Ovary (tissue), 9 donors: ENCODE data around the gene DMWD. TPM values are rescaled to one million over a fixed set of nuclear protein-coding genes. Genes with fewer than 3 reads are reported as not detected.

Source experiments
- DNase-seq, 5 donors: peaks; one replicate each; pipeline ENCODE4 v3.0.0-alpha.2; 2019 to 2020
- H3K27ac ChIP-seq, 2 donors: fragments of 200-600 bp; one replicate each; pipeline versions ENCODE4 v1.5.1 to v1.8.0; 2019 to 2022
- H3K27me3 ChIP-seq: fragments of 200-600 bp; one replicate; pipeline ENCODE4 v1.8.0; 2022
- H3K36me3 ChIP-seq: fragments of 200-600 bp; sonication (generic); one replicate; pipeline ENCODE4 v1.5.1; 2019
- H3K4me1 ChIP-seq: one replicate; pipeline ENCODE4 v1.8.1; 2013; ENCODE audit warnings: mild to moderate bottlenecking, moderate library complexity; ENCODE audit not compliant: insufficient read depth
- H3K4me3 ChIP-seq: fragments of 200-600 bp; sonication (generic); one replicate; pipeline ENCODE4 v1.5.1; 2017
- H3K9me3 ChIP-seq, 2 donors: fragments of 200-600 bp in 1 of 2; sonication (generic) in 1 of 2; one replicate each; pipeline versions ENCODE4 v1.5.1 to v1.8.1; 2013 to 2019; ENCODE audit warnings: mild to moderate bottlenecking in 1 of 2, moderate library complexity in 1 of 2
- EP300 ChIP-seq: sonication (generic); formaldehyde crosslinking; IDR thresholded peaks from one replicate; pipeline ENCODE4 v1.6.1; 2017; ENCODE audit warnings: antibody characterized with exemption
- POLR2A ChIP-seq: fragments of 450-650 bp; IDR thresholded peaks from one replicate; pipeline ENCODE4 v1.6.1; 2017; ENCODE audit warnings: antibody characterized with exemption, mild to moderate bottlenecking, moderate library complexity
- WGBS, 3 donors: extraction: QIAGEN DNeasy Blood & Tissue Kit in 1 of 3; methylation state at CpG; one replicate each; pipeline versions ENCODE4 v1.1.5 to v1.1.7; 2013 to 2017; 5-methylcytosine and 5-hydroxymethylcytosine counted together
- intact Hi-C, 4 donors: fragments of 100-400 bp; cut with DNase I; formaldehyde crosslinking; loops; one replicate each; pipeline versions ENCODE4 v1.11.0 to v1.15.1; 2022 to 2023
- polyA plus RNA-seq, 2 donors: library from polyadenylated mRNA; stranded (reverse); fragments of 200-250 nt in 1 of 2; fragments of 350-450 nt in 1 of 2; fragmentation: Illumina TruSeq in 1 of 2; extraction: RNeasy Lipid Tissue Mini Kit (QIAGEN cat#74804) in 1 of 2; gene quantifications; one replicate each; pipeline ENCODE4 v1.2.3, GENCODE V29; 2013 to 2014
- total RNA-seq, 7 donors: library from RNA; depleted of rRNA in 2 of 7; stranded (reverse); fragments of >200 nt in 2 of 7; fragmentation: NEBNext Ultra II Directional in 3 of 7; extraction: Animal tissue kit (Norgen Biotek cat#: 25700) in 3 of 7; gene quantifications; one replicate each; pipeline versions ENCODE4 v1.1.0 to v1.2.4, GENCODE V29; 2016 to 2023
- TF ChIP-seq, protein P1 (sequence below), 3 donors: fragments of 450-650 bp in 2 of 3; fragments of 200-600 bp in 1 of 3; IDR thresholded peaks; one replicate each; pipeline versions ENCODE4 v1.5.1 to v1.8.0; 2016 to 2022; ENCODE audit warnings: antibody characterized with exemption in 3 of 3, mild to moderate bottlenecking in 1 of 3
- donor health status: DM: no; HTN: no; CAD: no; lungs with moderate emphysema.
- donor health status: DM: no; HTN: no; CAD: no.
- donor health status: Bipolar disorder and iron deficiency.
- donor health status: DM: yes; HTN: yes; CAD: no.
- donor health status: DM: no; HTN: no; CAD: no.
- donor health status: DM: yes; HTN: yes; CAD: no.

The DMWD gene
- total and polyA plus RNA-seq, 9 donors = 11.4 to 85.4 (median 54.9) TPM

DNA sequence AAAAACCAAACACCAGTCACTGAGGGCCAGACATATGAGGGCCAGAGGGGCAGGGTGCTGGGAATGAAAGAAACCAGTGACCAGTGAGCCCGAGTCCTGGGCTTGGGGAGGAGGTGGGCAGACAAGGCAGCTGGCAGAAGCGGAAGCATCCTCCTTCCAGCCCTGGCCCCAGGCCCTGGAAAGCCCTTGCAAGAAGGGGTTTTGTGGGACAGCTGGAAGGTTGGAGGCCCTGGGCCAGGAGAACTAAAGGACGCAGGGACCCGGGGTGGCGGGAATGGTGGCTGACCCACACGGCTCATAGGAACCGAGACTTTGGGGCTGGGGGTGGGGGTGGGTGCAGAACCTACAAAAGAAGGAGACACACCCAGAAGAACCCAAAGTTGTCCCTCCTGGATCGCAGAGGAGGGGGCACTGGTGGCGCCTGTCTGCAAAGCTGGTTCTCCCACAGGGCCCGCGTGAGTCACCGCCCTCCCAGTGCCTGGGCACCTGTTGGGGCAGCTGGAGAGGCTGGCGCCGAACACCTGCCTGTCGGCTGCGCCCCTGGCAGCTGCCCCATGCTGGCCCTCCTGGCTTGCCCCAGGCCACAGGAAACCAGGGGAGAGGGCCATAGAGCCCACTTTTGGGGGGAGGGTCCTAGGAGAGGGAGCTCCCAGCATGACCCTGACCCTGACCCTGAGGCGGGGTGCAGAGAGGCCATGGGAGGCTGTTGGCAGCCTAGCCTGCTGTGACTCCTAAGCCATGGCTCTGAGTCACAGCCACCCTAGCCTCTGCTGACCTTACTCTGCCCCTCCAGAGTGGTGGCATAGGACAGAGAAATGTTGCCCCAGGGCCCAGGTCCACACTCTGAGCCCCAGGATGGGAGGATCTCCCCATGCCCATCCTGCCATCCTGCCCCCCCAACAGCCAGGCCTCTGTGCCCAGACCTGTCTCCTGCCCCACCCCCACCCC lies 11.2 kb downstream of the DMWD start:
- H3K27ac ChIP-seq = peak overlapping the region; percentile 35 to 78
- no peaks in the 10 kb centered on the region for H3K27me3 ChIP-seq
- no peaks in the 10 kb centered on the region for H3K36me3 ChIP-seq
- H3K4me3 ChIP-seq = peak overlapping the region; percentile 50
- TF ChIP-seq EP300 (no peak), POLR2A (no peak)
- TF ChIP-seq, protein P1, sequence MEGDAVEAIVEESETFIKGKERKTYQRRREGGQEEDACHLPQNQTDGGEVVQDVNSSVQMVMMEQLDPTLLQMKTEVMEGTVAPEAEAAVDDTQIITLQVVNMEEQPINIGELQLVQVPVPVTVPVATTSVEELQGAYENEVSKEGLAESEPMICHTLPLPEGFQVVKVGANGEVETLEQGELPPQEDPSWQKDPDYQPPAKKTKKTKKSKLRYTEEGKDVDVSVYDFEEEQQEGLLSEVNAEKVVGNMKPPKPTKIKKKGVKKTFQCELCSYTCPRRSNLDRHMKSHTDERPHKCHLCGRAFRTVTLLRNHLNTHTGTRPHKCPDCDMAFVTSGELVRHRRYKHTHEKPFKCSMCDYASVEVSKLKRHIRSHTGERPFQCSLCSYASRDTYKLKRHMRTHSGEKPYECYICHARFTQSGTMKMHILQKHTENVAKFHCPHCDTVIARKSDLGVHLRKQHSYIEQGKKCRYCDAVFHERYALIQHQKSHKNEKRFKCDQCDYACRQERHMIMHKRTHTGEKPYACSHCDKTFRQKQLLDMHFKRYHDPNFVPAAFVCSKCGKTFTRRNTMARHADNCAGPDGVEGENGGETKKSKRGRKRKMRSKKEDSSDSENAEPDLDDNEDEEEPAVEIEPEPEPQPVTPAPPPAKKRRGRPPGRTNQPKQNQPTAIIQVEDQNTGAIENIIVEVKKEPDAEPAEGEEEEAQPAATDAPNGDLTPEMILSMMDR (IDR thresholded peaks at IDR 0.05) = no peak
- H3K4me1 ChIP-seq = peaks cover 17% of the 10 kb centered on the region
- intact Hi-C loops = loop anchor here in 1 of 4 donors (5.0 kb wide), 1 partner anchor 274 kb away; the partner anchor contains the start of gene VASP
- 31 to 47% (median 35%) methylated on average over 17 of the region's 17 CpGs for WGBS, 3 donors
- no peaks in the 10 kb centered on the region for H3K9me3 ChIP-seq
- peak in 4 of 5 donors; percentile 41 to 57 (median 52) for DNase-seq

DNA sequence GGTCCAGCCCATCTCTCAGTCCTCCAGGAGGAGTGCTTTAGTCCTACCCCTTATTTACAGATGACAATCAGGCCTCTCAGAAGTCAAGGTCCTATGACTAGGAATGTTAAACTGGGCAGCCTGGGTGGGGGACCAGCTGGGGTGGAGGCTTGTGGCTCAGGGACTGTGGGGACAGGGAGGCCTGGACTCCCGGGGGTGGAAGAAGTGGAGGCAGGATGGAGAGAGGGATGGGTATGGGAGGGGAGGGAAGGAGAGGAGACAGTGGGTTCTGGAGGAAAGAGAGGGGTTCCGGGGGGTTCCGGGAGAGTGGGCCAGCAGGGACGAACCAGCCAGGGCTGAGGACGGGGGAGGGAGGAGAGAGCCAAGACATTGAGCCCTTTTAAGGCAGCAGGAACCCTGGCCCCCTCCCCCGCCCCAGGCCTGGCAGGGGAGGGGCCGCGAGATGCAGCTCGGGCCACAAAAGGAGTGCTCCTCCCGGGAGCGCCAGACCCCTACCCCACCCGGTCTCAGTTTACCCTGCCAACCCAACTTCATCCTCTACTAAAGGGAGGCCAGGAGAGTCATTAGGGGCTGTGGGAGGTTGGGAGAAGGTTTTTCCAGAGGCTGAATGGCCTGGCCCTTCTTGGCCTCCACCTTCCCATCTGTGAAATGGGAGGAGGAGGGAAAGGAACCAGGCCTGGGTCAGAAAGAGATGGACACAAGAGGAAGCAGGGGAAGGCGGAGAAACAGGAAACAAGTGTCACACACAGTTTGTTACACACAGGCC lies 12.0 kb downstream of the DMWD start:
- H3K4me1 ChIP-seq = peaks cover 17% of the 10 kb centered on the region
- peak in 3 of 5 donors; percentile 33 to 43 (median 40) for DNase-seq

DNA sequence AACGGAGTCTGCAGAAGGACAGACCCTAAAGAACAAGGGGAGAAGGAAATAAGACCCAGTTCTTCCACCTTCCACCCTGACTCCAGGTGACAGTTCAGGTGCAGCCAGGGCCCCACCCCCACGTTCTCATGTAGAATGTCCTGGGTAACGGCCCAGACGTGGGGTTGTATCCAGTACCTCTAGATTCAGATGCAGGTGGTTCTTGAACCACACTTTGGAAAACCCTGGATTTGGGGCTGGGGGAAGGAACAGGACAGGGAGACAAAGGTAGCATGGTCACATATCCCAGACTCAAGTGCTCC lies 12.5 kb downstream of the DMWD start:
- Histone ChIP-seq H3K27ac (peak overlapping the region in 1 of 2 donors; percentile 12), H3K9me3 (no peaks in the 10 kb centered on the region), H3K27me3 (no peaks in the 10 kb centered on the region), H3K36me3 (no peaks in the 10 kb centered on the region), H3K4me1 (peaks cover 17% of the 10 kb centered on the region), H3K4me3 (peak overlapping the region; percentile 50)
- intact Hi-C loops = loop anchor here in 1 of 4 donors (5.0 kb wide), 1 partner anchor 273 kb away; the partner anchor contains the start of gene VASP
- TF ChIP-seq, protein P1 (IDR thresholded peaks at IDR 0.05) = no peak
- TF ChIP-seq POLR2A (no peak), EP300 (no peak)
- DNase-seq = no peak
- 34 to 47% (median 44%) methylated on average over 4 of the region's 4 CpGs for WGBS, 3 donors

More for the DNA sequence above, 12.0 kb downstream of the DMWD start:
- peak overlapping the region; percentile 35 to 78 for H3K27ac ChIP-seq
- H3K27me3 ChIP-seq = no peaks in the 10 kb centered on the region
- H3K36me3 ChIP-seq = no peaks in the 10 kb centered on the region
- intact Hi-C loops = loop anchor here in 1 of 4 donors (5.0 kb wide), 1 partner anchor 273 kb away; the partner anchor contains the start of gene VASP
- no peak for TF ChIP-seq POLR2A
- no peak for TF ChIP-seq EP300
- TF ChIP-seq, protein P1 (IDR thresholded peaks at IDR 0.05) = no peak
- no peaks in the 10 kb centered on the region for H3K9me3 ChIP-seq
- 16 to 17% (median 16%) methylated on average over 13 of the region's 13 CpGs for WGBS, 3 donors
- H3K4me3 ChIP-seq = peak overlapping the region; percentile 50
